AG09309 (cell line): ENCODE results near the gene BAHCC1.

ENCODE experiments used
- DNase-seq: peaks from one replicate; pipeline ENCODE4 v3.0.0-alpha.2; 2010; ENCODE audit warnings: low read depth
- H3K4me3 ChIP-seq: 2 replicates; pipeline ENCODE4 v1.5.1; 2011; ENCODE audit warnings: mild to moderate bottlenecking, low read depth, low read length, moderate library complexity; ENCODE audit not compliant: control insufficient read depth
- CTCF ChIP-seq: IDR thresholded peaks from 2 replicates; pipeline ENCODE4 v1.5.1; 2011; ENCODE audit warnings: mild to moderate bottlenecking, low read depth, low read length, inconsistent platforms; ENCODE audit not compliant: insufficient read depth, control insufficient read depth; ENCODE audit errors: missing control alignments

Gene BAHCC1

GRCh38 chr17:81396278-81396721 lies 1.0 kb downstream of the BAHCC1 start:
- H3K4me3 ChIP-seq, result peak overlapping the region; percentile 55
- no peak for DNase-seq
- no peak for TF ChIP-seq CTCF

- no peak for TF ChIP-seq CTCF
- H3K4me3 ChIP-seq, result peak overlapping the region; percentile 55
- DNase-seq, result no peak
Measured at GRCh38 chr17:81396722-81397313, 1.6 kb downstream of the BAHCC1 start.

- DNase-seq, result no peak
- TF ChIP-seq CTCF, result peak; percentile 21
- H3K4me3 ChIP-seq, result peak overlapping the region; percentile 58
Measured at GRCh38 chr17:81397314-81398175, 2.3 kb downstream of the BAHCC1 start.

GRCh38 chr17:81398176-81398831 lies 3.0 kb downstream of the BAHCC1 start:
- no peak for DNase-seq
- TF ChIP-seq CTCF, result no peak
- H3K4me3 ChIP-seq, result peak overlapping the region; percentile 58

- peak overlapping the region; percentile 58 for H3K4me3 ChIP-seq
- DNase-seq, result no peak
- no peak for TF ChIP-seq CTCF
Measured at GRCh38 chr17:81398832-81399411, 3.7 kb downstream of the BAHCC1 start.

GRCh38 chr17:81399481-81400153 lies 4.4 kb downstream of the BAHCC1 start:
- no peak for TF ChIP-seq CTCF
- H3K4me3 ChIP-seq, result peak overlapping the region; percentile 54
- DNase-seq, result no peak
